Stomach (tissue), 9 donors: Measurements from ENCODE around the gene AGPAT4. TPM values are rescaled to one million over a fixed set of nuclear protein-coding genes. Genes with fewer than 3 reads are reported as not detected.

Source experiments
- DNase-seq, 2 donors: peaks; one replicate each; pipeline versions ENCODE4 v3.0.0 to v3.0.0-alpha.2; 2013 to 2019
- H3K27ac ChIP-seq, 5 donors: fragments of 200-600 bp in 4 of 5; sonication (generic) in 4 of 5; one replicate each; pipeline ENCODE4 v1.5.1; 2013 to 2019; ENCODE audit warnings: mild to moderate bottlenecking in 1 of 5, moderate library complexity in 1 of 5
- H3K27me3 ChIP-seq, 3 donors: fragments of 200-600 bp; sonication (generic); one replicate each; pipeline ENCODE4 v1.5.1; 2017 to 2019; ENCODE audit warnings: mixed run types in 1 of 3
- H3K36me3 ChIP-seq, 4 donors: fragments of 200-600 bp; sonication (generic); 1 replicate in 3 of 4; 2 replicates in 1 of 4; pipeline ENCODE4 v1.5.1; 2016 to 2019
- H3K4me1 ChIP-seq, 4 donors: fragments of 200-600 bp; sonication (generic); one replicate each; pipeline ENCODE4 v1.5.1; 2016 to 2019
- H3K4me3 ChIP-seq, 4 donors: fragments of 200-600 bp; sonication (generic) in 3 of 4; one replicate each; pipeline ENCODE4 v1.5.1; 2016 to 2019; ENCODE audit warnings: mild to moderate bottlenecking in 1 of 4
- H3K9me3 ChIP-seq, 4 donors: fragments of 200-600 bp; sonication (generic); one replicate each; pipeline ENCODE4 v1.5.1; 2016 to 2019
- EP300 ChIP-seq: sonication (generic); formaldehyde crosslinking; IDR thresholded peaks from one replicate; pipeline ENCODE4 v1.6.1; 2017; ENCODE audit warnings: antibody characterized with exemption
- POLR2A ChIP-seq, 4 donors: fragments of 450-650 bp; IDR thresholded peaks; one replicate each; pipeline ENCODE4 v1.6.1; 2016; ENCODE audit warnings: antibody characterized with exemption in 4 of 4, control low read depth in 2 of 4, mild to moderate bottlenecking in 1 of 4, moderate library complexity in 1 of 4
- POLR2AphosphoS5 ChIP-seq, 3 donors: sonication (generic); formaldehyde crosslinking; IDR thresholded peaks; one replicate each; pipeline ENCODE4 v1.6.1; 2016; ENCODE audit warnings: antibody characterized with exemption in 3 of 3
- WGBS, 5 donors: extraction: QIAGEN DNeasy Blood & Tissue Kit in 3 of 5; methylation state at CpG; one replicate each; pipeline versions ENCODE4 v1.1.5 to v1.1.7; 2013 to 2018; 5-methylcytosine and 5-hydroxymethylcytosine counted together
- intact Hi-C: fragments of 100-400 bp; cut with DNase I; formaldehyde crosslinking; loops from one replicate; pipeline ENCODE4 v1.15.1; 2023; ENCODE audit warnings: low total_unique reads
- polyA plus RNA-seq, 3 donors: library from polyadenylated mRNA; stranded (reverse); fragments of 200-250 nt; gene quantifications; one replicate each; pipeline ENCODE4 v1.2.3, GENCODE V29; 2013
- total RNA-seq, 5 donors: library from RNA; depleted of rRNA; stranded (reverse); fragments of >200 nt; gene quantifications; one replicate each; pipeline versions ENCODE4 v1.1.0 to v1.2.3, GENCODE V29; 2014 to 2016
- TF ChIP-seq, protein P1 (sequence below), 7 experiments: fragments of 450-650 bp in 4 of 7; fragments of 200-600 bp in 3 of 7; sonication (generic) in 3 of 7; IDR thresholded peaks; one replicate each; pipeline ENCODE4 v1.5.1; 2016 to 2019; ENCODE audit warnings: antibody characterized with exemption in 7 of 7, control low read depth in 2 of 7, mild to moderate bottlenecking in 1 of 7
- donor health status: healthy with polysubstance abuse.
- donor health status: Bipolar disorder and iron deficiency.
- donor health status: healthy.

The AGPAT4 gene
- total and polyA plus RNA-seq, 8 donors, result 0.46 to 15.8 (median 1.0) TPM

DNA sequence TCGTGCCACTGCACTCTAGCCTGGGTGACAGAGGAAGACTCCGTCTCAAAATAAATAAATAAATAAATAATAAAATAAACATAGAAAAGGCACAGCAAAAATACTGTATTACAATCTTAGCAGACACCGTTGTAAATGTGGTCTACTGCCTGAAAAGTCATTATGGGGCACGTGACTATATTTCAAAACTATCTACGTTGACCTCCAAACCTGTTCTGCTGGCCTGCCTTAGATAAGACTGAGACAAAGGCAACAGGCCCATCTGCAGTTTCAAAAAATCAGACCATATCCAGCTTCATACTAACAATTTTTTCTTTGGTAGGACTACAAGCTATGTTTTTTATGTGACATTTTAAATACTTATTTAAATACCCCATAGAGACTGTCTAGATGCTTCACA, 59.1 kb downstream of the AGPAT4 start:
- peaks cover 0 to 5% (median 0%) of the 10 kb centered on the region in 4 donors for H3K9me3 ChIP-seq
- no peak for TF ChIP-seq POLR2AphosphoS5 (IDR thresholded peaks at IDR 0.05)
- no peak for TF ChIP-seq POLR2A (IDR thresholded peaks at IDR 0.05)
- TF ChIP-seq, protein P1, sequence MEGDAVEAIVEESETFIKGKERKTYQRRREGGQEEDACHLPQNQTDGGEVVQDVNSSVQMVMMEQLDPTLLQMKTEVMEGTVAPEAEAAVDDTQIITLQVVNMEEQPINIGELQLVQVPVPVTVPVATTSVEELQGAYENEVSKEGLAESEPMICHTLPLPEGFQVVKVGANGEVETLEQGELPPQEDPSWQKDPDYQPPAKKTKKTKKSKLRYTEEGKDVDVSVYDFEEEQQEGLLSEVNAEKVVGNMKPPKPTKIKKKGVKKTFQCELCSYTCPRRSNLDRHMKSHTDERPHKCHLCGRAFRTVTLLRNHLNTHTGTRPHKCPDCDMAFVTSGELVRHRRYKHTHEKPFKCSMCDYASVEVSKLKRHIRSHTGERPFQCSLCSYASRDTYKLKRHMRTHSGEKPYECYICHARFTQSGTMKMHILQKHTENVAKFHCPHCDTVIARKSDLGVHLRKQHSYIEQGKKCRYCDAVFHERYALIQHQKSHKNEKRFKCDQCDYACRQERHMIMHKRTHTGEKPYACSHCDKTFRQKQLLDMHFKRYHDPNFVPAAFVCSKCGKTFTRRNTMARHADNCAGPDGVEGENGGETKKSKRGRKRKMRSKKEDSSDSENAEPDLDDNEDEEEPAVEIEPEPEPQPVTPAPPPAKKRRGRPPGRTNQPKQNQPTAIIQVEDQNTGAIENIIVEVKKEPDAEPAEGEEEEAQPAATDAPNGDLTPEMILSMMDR (IDR thresholded peaks at IDR 0.05), result no peak
- no peak for TF ChIP-seq EP300
- H3K36me3 ChIP-seq, result peaks cover 0 to 12% (median 4%) of the 10 kb centered on the region in 4 donors
- 74 to 88% (median 77%) methylated on average over 5 of the region's 5 CpGs for WGBS, 5 donors
- no peak overlapping the region for H3K4me3 ChIP-seq
- intact Hi-C loops, result no loop called here
- no peaks in the 10 kb centered on the region for H3K27me3 ChIP-seq
- no peak overlapping the region for H3K27ac ChIP-seq
- DNase-seq, result no peak
- H3K4me1 ChIP-seq, result peaks cover 0 to 25% (median 0%) of the 10 kb centered on the region in 4 donors

- Histone ChIP-seq H3K4me3 (no peak overlapping the region), H3K4me1 (peaks cover 0 to 20% (median 0%) of the 10 kb centered on the region in 4 donors), H3K27me3 (no peaks in the 10 kb centered on the region), H3K27ac (no peak overlapping the region), H3K36me3 (peaks cover 0 to 10% (median 4%) of the 10 kb centered on the region in 4 donors), H3K9me3 (peaks cover 0 to 5% (median 0%) of the 10 kb centered on the region in 4 donors)
- WGBS, 5 donors, result 22 to 68% (median 44%) methylated on average over 1 of the region's 1 CpG
- intact Hi-C loops, result no loop called here
- DNase-seq, result peak in 1 of 2 donors; percentile 57
- TF ChIP-seq POLR2A (IDR thresholded peaks at IDR 0.05), result no peak
- TF ChIP-seq POLR2AphosphoS5 (IDR thresholded peaks at IDR 0.05), result no peak
- TF ChIP-seq, protein P1 (IDR thresholded peaks at IDR 0.05), result no peak
These were observed 61.0 kb downstream of the AGPAT4 start for GRCh38 chr6:161212902-161213301.

GRCh38 chr6:161211380-161212035, 62.4 kb downstream of the AGPAT4 start:
- peaks cover 0 to 5% (median 0%) of the 10 kb centered on the region in 4 donors for H3K36me3 ChIP-seq
- 77 to 85% (median 84%) methylated on average over 3 of the region's 3 CpGs for WGBS, 5 donors
- TF ChIP-seq POLR2A (IDR thresholded peaks at IDR 0.05) (no peak), POLR2AphosphoS5 (IDR thresholded peaks at IDR 0.05) (no peak), EP300 (no peak)
- TF ChIP-seq, protein P1 (IDR thresholded peaks at IDR 0.05), result no peak
- no peak for DNase-seq
- H3K9me3 ChIP-seq, result peaks cover 0 to 5% (median 0%) of the 10 kb centered on the region in 4 donors
- H3K27ac ChIP-seq, result no peak overlapping the region
- H3K4me3 ChIP-seq, result no peak overlapping the region
- H3K27me3 ChIP-seq, result no peaks in the 10 kb centered on the region
- H3K4me1 ChIP-seq, result peaks cover 0 to 19% (median 0%) of the 10 kb centered on the region in 4 donors
- intact Hi-C loops, result no loop called here

DNA sequence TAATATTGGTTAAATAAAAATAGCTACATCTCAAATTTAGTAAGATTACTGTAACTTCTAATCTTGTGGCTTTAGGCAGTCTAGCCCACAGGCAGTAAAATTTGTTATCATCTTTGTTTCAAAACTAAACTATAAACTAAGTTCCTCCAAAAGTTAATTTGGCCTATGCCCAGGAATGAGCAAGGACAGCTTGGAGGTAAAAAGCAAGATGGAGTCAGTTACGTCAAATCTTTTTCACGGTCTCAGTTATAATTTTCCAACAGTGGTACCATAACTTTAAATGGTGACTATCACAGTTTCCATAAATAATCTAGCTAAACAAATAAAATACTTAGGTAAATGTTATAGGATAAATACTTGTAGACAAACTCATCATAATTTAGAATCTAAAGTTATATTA, 63.0 kb downstream of the AGPAT4 start:
- H3K4me3 ChIP-seq, result no peak overlapping the region
- H3K36me3 ChIP-seq, result no peaks in the 10 kb centered on the region
- 96 to 100% (median 99%) methylated on average over 2 of the region's 2 CpGs for WGBS, 5 donors
- H3K27ac ChIP-seq, result no peak overlapping the region
- DNase-seq, result no peak
- H3K27me3 ChIP-seq, result no peaks in the 10 kb centered on the region
- TF ChIP-seq POLR2AphosphoS5 (IDR thresholded peaks at IDR 0.05) (no peak), POLR2A (IDR thresholded peaks at IDR 0.05) (no peak), EP300 (no peak)
- TF ChIP-seq, protein P1 (IDR thresholded peaks at IDR 0.05), result no peak
- peaks cover 0 to 5% (median 0%) of the 10 kb centered on the region in 4 donors for H3K9me3 ChIP-seq
- intact Hi-C loops, result no loop called here
- H3K4me1 ChIP-seq, result peaks cover 0 to 12% (median 0%) of the 10 kb centered on the region in 4 donors
